SK-N-SH (cell line): Measurements from ENCODE around the gene TXNL4B. TPM values are rescaled to one million over a fixed set of nuclear protein-coding genes. Genes with fewer than 3 reads are reported as not detected.

Experiments
- CTCF ChIA-PET: fragments of 300-600, 350-600 bp; formaldehyde crosslinking; extraction: SDS; loops from one replicate; lab custom pipeline; 2021; lab: Yijun Ruan, JAX
- POLR2A ChIA-PET: fragments of 350-600 bp; sonication (Branson Sonifier 250); formaldehyde crosslinking; extraction: SDS; loops from one replicate; lab custom pipeline; 2020; ENCODE audit warnings: antibody characterized with exemption, inconsistent platforms; lab: Yijun Ruan, JAX
- DNase-seq: peaks from one replicate; pipeline ENCODE4 v3.0.0; 2012
- H2AFZ ChIP-seq: fragments of 200-600 bp; sonication (generic); 2 replicates; pipeline ENCODE4 v1.8.1; 2016; ENCODE audit warnings: antibody characterized with exemption, mild to moderate bottlenecking, low read depth
- H3F3A ChIP-seq: fragments of 200-600 bp; sonication (generic); replicated peaks from 2 replicates; pipeline ENCODE3; 2016; ENCODE audit warnings: antibody characterized with exemption, mild to moderate bottlenecking; ENCODE audit not compliant: insufficient read depth
- H3K27ac ChIP-seq, 2 experiments: fragments of 200-500 bp in 1 of 2; fragments of 200-600 bp in 1 of 2; sonication (Bioruptor generic) in 1 of 2; sonication (generic), shearing (Covaris generic) in 1 of 2; 2 replicates each; pipeline versions ENCODE4 v1.5.1 to v1.6.1; 2014 to 2016; ENCODE audit warnings: low read depth in 2 of 2, inconsistent platforms in 1 of 2, low read length in 1 of 2, mild to moderate bottlenecking in 1 of 2, mixed read lengths in 1 of 2
- H3K27me3 ChIP-seq: fragments of 200-600 bp; sonication (generic), shearing (Covaris generic); 2 replicates; pipeline ENCODE4 v1.6.1; 2016; ENCODE audit warnings: mixed run types; ENCODE audit not compliant: insufficient read depth
- H3K36me3 ChIP-seq, 2 experiments: fragments of 200-500 bp in 1 of 2; fragments of 200-600 bp in 1 of 2; sonication (Bioruptor generic) in 1 of 2; sonication (generic) in 1 of 2; replicated peaks in 1 of 2; 2 replicates each; pipeline versions ENCODE3 to v1.5.1; 2014 to 2016; ENCODE audit warnings: low read length in 1 of 2, mild to moderate bottlenecking in 1 of 2; ENCODE audit not compliant: insufficient read depth in 2 of 2, control insufficient read depth in 1 of 2
- H3K4me1 ChIP-seq, 2 experiments: fragments of 200-500 bp in 1 of 2; fragments of 200-600 bp in 1 of 2; sonication (Bioruptor generic) in 1 of 2; sonication (generic), shearing (Covaris generic) in 1 of 2; 2 replicates each; pipeline versions ENCODE4 v1.5.1 to v1.6.1; 2014 to 2016; ENCODE audit warnings: low read depth in 1 of 2, low read length in 1 of 2, mixed run types in 1 of 2; ENCODE audit not compliant: insufficient read depth in 2 of 2, control insufficient read depth in 1 of 2
- H3K4me2 ChIP-seq: fragments of 200-600 bp; sonication (generic), shearing (Covaris generic); 2 replicates; pipeline ENCODE4 v1.6.1; 2017; ENCODE audit warnings: mixed run types
- H3K4me3 ChIP-seq, 2 experiments: fragments of 200-500 bp in 1 of 2; fragments of 200-600 bp in 1 of 2; sonication (Bioruptor generic) in 1 of 2; sonication (generic), shearing (Covaris generic) in 1 of 2; 2 replicates each; pipeline versions ENCODE4 v1.5.1 to v1.8.1; 2014 to 2016; ENCODE audit warnings: low read depth in 2 of 2, inconsistent platforms in 1 of 2, low read length in 1 of 2, mild to moderate bottlenecking in 1 of 2, mixed read lengths in 1 of 2, moderate library complexity in 1 of 2
- H3K79me2 ChIP-seq: fragments of 200-600 bp; sonication (generic); 2 replicates; pipeline ENCODE4 v1.8.1; 2017; ENCODE audit warnings: mild to moderate bottlenecking; ENCODE audit not compliant: insufficient read depth
- H3K9ac ChIP-seq: fragments of 200-600 bp; sonication (generic); 2 replicates; pipeline ENCODE4 v1.6.1; 2017; ENCODE audit warnings: mixed run types
- H3K9me2 ChIP-seq: fragments of 200-600 bp; sonication (generic); 2 replicates; pipeline ENCODE4 v1.6.1; 2017; ENCODE audit warnings: mixed run types
- H3K9me3 ChIP-seq: fragments of 200-600 bp; sonication (generic); 2 replicates; pipeline ENCODE4 v1.6.1; 2017; ENCODE audit warnings: mixed run types, mild to moderate bottlenecking, moderate library complexity
- H4K20me1 ChIP-seq: fragments of 200-600 bp; sonication (generic); 2 replicates; pipeline ENCODE4 v1.6.1; 2017; ENCODE audit warnings: mild to moderate bottlenecking, mixed run types; ENCODE audit not compliant: insufficient read depth
- CHD2 ChIP-seq: fragments of 150-350 bp; IDR thresholded peaks from 2 replicates; pipeline ENCODE4 v1.6.1; 2018; ENCODE audit warnings: low read length; ENCODE audit not compliant: partially characterized antibody
- ELF1 ChIP-seq: IDR thresholded peaks from 2 replicates; pipeline ENCODE4 v1.4.0; 2012
- FOXJ3 ChIP-seq: sonication (generic); formaldehyde crosslinking; IDR thresholded peaks from 2 replicates; pipeline ENCODE4 v1.5.1; 2020; ENCODE audit warnings: mild to moderate bottlenecking, missing genetic modification reagents
- GABPA ChIP-seq: IDR thresholded peaks from 2 replicates; pipeline ENCODE4 v1.4.0; 2012; ENCODE audit warnings: low read depth, mild to moderate bottlenecking
- MEF2A ChIP-seq: IDR thresholded peaks from 2 replicates; pipeline ENCODE4 v1.4.0; 2012; ENCODE audit warnings: low read depth, borderline replicate concordance
- NRF1 ChIP-seq: IDR thresholded peaks from 2 replicates; pipeline ENCODE4 v1.6.1; 2012; ENCODE audit warnings: low read depth, mild to moderate bottlenecking, low read length
- RFX5 ChIP-seq: IDR thresholded peaks from 2 replicates; pipeline ENCODE4 v1.6.1; 2012; ENCODE audit warnings: mild to moderate bottlenecking, improper control_type of control experiment, low read length
- RXRA ChIP-seq: IDR thresholded peaks from 2 replicates; pipeline ENCODE4 v1.4.0; 2012; ENCODE audit warnings: low read depth, mild to moderate bottlenecking, borderline replicate concordance
- SIN3A ChIP-seq: IDR thresholded peaks from 2 replicates; pipeline ENCODE4 v1.6.1; 2012; ENCODE audit warnings: low read depth, mild to moderate bottlenecking, low read length, moderate library complexity, borderline replicate concordance
- TAF1 ChIP-seq: IDR thresholded peaks from 2 replicates; pipeline ENCODE4 v1.6.1; 2012; ENCODE audit warnings: low read depth, mild to moderate bottlenecking, low read length, moderate library complexity, borderline replicate concordance
- YY1 ChIP-seq: IDR thresholded peaks from 2 replicates; pipeline ENCODE4 v1.4.0; 2012; ENCODE audit warnings: low read depth, mild to moderate bottlenecking
- WGBS: methylation state at CpG from one replicate; pipeline ENCODE4 v1.1.6; 2017; ENCODE audit warnings: low lambda C conversion rate; 5-methylcytosine and 5-hydroxymethylcytosine counted together
- polyA plus RNA-seq, 3 experiments: library from polyadenylated mRNA; depleted of rRNA; stranded (reverse); fragments of >200 nt; gene quantifications; 2 replicates each; pipeline ENCODE4 v1.2.3, GENCODE V29; 2012
- TF ChIP-seq, protein P1 (sequence below): fragments of 150-350 bp; IDR thresholded peaks from 2 replicates; pipeline ENCODE4 v1.6.1; 2016; ENCODE audit warnings: mild to moderate bottlenecking, low read depth, low read length
- TF ChIP-seq, protein P2 (sequence below): IDR thresholded peaks from 2 replicates; pipeline ENCODE4 v1.6.1; 2012; ENCODE audit warnings: mild to moderate bottlenecking, low read depth, low read length, moderate library complexity

Gene TXNL4B
- polyA plus RNA-seq, 1 of the 3 experiments (the other 2 are of a cell fraction), result 8.9 TPM

- Histone ChIP-seq H3K4me3 (no peak overlapping the region), H3K27me3 (no peaks in the 10 kb centered on the region), H3K27ac (no peak overlapping the region), H4K20me1 (no peaks in the 10 kb centered on the region), H3K9me3 (no peaks in the 10 kb centered on the region), H2AFZ (no peak overlapping the region), H3K4me2 (no peak overlapping the region), H3K9ac (no peak overlapping the region), H3F3A (no peaks in the 10 kb centered on the region), H3K36me3 (no peaks in the 10 kb centered on the region), H3K79me2 (no peaks in the 10 kb centered on the region), H3K4me1 (peaks cover 0 to 7% of the 10 kb centered on the region in 2 experiments; a peak in 1 of 4 replicates), H3K9me2 (no peaks in the 10 kb centered on the region)
- WGBS, result 77% methylated on average over 8 of the region's 8 CpGs
- POLR2A ChIA-PET, result no interaction called here
- no peak for DNase-seq
- TF ChIP-seq, protein P1, sequence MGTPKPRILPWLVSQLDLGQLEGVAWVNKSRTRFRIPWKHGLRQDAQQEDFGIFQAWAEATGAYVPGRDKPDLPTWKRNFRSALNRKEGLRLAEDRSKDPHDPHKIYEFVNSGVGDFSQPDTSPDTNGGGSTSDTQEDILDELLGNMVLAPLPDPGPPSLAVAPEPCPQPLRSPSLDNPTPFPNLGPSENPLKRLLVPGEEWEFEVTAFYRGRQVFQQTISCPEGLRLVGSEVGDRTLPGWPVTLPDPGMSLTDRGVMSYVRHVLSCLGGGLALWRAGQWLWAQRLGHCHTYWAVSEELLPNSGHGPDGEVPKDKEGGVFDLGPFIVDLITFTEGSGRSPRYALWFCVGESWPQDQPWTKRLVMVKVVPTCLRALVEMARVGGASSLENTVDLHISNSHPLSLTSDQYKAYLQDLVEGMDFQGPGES, result no peak
- TF ChIP-seq YY1 (no peak), SIN3A (no peak), NRF1 (no peak), RXRA (no peak), RFX5 (no peak), CHD2 (no peak)
- TF ChIP-seq, protein P2, sequence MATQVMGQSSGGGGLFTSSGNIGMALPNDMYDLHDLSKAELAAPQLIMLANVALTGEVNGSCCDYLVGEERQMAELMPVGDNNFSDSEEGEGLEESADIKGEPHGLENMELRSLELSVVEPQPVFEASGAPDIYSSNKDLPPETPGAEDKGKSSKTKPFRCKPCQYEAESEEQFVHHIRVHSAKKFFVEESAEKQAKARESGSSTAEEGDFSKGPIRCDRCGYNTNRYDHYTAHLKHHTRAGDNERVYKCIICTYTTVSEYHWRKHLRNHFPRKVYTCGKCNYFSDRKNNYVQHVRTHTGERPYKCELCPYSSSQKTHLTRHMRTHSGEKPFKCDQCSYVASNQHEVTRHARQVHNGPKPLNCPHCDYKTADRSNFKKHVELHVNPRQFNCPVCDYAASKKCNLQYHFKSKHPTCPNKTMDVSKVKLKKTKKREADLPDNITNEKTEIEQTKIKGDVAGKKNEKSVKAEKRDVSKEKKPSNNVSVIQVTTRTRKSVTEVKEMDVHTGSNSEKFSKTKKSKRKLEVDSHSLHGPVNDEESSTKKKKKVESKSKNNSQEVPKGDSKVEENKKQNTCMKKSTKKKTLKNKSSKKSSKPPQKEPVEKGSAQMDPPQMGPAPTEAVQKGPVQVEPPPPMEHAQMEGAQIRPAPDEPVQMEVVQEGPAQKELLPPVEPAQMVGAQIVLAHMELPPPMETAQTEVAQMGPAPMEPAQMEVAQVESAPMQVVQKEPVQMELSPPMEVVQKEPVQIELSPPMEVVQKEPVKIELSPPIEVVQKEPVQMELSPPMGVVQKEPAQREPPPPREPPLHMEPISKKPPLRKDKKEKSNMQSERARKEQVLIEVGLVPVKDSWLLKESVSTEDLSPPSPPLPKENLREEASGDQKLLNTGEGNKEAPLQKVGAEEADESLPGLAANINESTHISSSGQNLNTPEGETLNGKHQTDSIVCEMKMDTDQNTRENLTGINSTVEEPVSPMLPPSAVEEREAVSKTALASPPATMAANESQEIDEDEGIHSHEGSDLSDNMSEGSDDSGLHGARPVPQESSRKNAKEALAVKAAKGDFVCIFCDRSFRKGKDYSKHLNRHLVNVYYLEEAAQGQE, result no peak
- CTCF ChIA-PET, result interaction anchor here (1.8 to 4.0 kb wide), 5 partner anchors 11 to 343 kb away, joined by 8 to 57 read pairs (median 15); no protein-coding TSS in a partner anchor
Measured at GRCh38 chr16:72123426-72123825, 30.0 kb upstream of the TXNL4B start.

GRCh38 chr16:72122916-72123315, 29.5 kb upstream of the TXNL4B start:
- ChIA-PET CTCF (interaction anchor here (0.6 to 4.0 kb wide), 4 partner anchors 10 to 412 kb away, joined by 3 to 32 read pairs (median 12); no protein-coding TSS in a partner anchor), POLR2A (no interaction called here)
- peaks cover 0 to 7% of the 10 kb centered on the region in 2 experiments; a peak in 2 of 4 replicates for H3K4me1 ChIP-seq
- no peaks in the 10 kb centered on the region for H3K9me3 ChIP-seq
- H3K27me3 ChIP-seq, result no peaks in the 10 kb centered on the region
- TF ChIP-seq MEF2A, result no peak
- no peak for TF ChIP-seq ELF1
- TF ChIP-seq FOXJ3, result no peak
- TF ChIP-seq GABPA, result no peak
- TF ChIP-seq TAF1, result no peak
- H3K79me2 ChIP-seq, result no peaks in the 10 kb centered on the region
- H3K36me3 ChIP-seq, result no peaks in the 10 kb centered on the region
- no peak for DNase-seq
- WGBS, result 97% methylated on average over 11 of the region's 11 CpGs
- no peaks in the 10 kb centered on the region for H4K20me1 ChIP-seq
- no peaks in the 10 kb centered on the region for H3K9me2 ChIP-seq
- H3K27ac ChIP-seq, result no peak overlapping the region
- H3K9ac ChIP-seq, result no peak overlapping the region
- no peak overlapping the region for H2AFZ ChIP-seq
- no peak overlapping the region for H3K4me2 ChIP-seq
- no peaks in the 10 kb centered on the region for H3F3A ChIP-seq
- H3K4me3 ChIP-seq, result no peak overlapping the region
